ENCODE measurements around the gene TUBGCP6.

Gene TUBGCP6, protein sequence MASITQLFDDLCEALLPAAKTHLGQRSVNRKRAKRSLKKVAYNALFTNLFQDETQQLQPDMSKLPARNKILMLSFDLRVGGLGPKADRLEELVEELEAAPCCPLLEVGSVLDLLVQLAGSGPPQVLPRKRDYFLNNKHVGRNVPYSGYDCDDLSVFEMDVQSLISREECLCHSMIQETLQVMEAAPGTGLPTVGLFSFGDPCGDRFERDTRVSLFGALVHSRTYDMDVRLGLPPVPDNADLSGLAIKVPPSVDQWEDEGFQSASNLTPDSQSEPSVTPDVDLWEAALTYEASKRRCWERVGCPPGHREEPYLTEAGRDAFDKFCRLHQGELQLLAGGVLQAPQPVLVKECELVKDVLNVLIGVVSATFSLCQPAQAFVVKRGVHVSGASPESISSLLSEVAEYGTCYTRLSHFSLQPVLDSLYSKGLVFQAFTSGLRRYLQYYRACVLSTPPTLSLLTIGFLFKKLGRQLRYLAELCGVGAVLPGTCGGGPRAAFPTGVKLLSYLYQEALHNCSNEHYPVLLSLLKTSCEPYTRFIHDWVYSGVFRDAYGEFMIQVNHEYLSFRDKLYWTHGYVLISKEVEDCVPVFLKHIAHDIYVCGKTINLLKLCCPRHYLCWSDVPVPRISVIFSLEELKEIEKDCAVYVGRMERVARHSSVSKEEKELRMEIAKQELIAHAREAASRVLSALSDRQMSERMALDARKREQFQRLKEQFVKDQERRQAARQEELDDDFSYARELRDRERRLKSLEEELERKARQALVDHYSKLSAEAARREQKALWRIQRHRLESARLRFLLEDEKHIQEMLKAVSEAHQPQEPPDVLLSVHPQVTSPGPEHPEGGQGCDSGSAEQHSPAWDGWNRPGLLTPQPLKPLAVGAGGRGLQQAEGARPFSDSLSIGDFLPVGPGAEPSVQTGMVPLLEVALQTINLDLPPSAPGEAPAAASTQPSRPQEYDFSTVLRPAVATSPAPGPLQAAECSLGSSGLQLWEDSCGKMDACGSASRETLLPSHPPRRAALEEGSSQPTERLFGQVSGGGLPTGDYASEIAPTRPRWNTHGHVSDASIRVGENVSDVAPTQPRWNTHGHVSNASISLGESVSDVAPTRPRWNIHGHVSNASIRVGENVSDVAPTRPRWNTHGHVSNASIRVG (N-terminal part only)

DNA sequence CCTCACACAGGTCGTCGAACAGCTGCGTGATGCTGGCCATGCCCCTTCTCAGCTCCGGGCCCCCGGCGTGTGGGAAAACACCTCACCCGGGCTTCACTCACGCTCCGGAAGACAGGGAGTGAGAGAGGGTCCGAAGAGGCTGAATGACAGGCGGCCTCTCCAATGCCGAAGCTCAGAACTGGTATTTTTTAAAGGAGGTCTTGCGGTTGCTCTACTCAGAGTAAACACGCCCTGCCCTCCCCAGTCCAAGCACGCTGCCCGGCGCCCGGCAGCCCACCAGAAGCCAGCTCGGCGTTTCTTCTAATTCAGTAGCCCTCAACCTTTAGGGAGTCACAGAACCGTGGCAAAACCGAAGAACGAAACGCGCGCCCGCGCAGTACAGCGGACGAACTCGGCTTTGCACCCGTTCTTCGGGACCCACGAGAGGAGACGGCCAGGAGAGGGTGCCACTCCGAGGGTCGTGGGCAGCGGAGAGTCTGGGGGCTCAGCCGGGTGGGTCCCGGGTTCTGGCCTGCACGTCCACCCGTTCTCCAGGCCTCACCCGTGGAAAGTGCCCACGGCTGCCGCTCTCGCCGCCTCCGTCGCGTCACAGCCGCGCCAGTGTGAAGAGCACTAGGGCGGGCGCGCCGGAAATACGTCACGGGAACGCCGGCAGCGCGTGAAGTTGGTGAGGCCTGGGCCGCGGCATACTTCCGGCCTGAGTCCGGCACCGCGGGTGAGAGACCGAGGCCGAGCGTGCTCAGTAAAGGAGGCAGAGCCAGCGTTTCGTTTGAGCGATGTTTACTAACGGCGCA, at the start of gene TUBGCP6:
TUBGCP6 (minus strand) TSS at position 604 of the 794 bp plus-strand sequence; CDS start at position 40, 564 bp downstream.
- peak; percentile 90 for DNase-seq

DNA sequence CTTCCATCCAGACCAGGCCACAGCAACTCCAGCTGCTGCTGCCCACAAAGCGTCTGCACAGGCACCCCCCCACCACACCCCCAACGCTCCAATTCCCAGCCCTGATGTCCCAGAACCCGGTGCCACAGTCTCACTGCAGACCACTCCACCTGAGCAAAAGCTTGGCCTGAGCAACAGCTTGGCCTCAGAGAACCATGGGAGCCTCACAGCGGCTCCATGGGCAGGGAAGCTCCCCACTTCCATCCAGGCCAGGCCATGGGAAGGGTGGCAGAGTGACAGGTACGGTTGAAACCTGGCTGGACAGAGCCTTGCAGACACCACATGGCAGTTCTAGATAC, 49.5 kb upstream of the TUBGCP6 start:
- no peak for DNase-seq

DNA sequence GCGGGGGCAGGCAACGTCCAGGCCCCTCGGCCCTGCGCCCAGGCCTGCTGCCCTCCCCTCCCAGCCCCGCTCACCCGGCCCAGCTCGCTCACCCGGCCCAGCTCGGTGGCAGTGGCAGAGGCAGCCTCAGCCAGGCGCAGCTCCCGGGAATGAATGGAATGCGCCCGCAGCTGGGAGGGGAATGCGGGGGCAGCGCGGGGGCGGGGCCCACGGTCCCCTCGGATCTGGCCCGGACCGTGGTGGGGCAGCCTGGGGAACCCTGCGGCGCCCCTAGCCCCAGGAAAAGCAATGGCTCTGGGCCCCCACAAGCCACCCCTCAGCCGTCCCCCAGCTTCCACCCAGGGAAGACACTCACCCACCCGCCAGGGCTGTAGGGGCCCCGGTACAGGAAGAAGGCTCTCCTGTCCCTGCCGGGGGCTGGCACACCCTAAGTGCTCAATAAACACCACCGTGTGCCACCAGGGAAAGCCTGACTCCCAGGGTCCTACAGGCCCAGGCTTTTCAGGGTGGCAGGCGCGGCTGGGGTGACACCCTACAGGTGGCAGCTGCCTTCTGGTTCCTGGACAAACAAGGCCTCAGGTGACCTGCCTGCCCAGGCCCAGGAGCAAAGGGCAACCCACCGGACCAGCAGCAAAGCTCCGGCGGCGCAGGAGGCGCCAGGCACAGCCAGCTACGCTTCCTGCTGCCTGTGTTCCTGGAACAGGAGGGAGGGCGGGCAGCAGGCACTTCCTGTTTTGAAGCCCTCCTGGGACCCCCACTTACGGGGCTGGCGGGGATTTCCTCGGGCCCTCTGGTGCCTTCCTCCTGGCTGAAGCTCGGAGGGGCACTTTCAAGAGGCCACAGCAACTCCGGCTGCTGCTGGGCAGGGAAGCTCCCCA, 48.9 kb upstream of the TUBGCP6 start:
- DNase-seq: peak; percentile 38

DNA sequence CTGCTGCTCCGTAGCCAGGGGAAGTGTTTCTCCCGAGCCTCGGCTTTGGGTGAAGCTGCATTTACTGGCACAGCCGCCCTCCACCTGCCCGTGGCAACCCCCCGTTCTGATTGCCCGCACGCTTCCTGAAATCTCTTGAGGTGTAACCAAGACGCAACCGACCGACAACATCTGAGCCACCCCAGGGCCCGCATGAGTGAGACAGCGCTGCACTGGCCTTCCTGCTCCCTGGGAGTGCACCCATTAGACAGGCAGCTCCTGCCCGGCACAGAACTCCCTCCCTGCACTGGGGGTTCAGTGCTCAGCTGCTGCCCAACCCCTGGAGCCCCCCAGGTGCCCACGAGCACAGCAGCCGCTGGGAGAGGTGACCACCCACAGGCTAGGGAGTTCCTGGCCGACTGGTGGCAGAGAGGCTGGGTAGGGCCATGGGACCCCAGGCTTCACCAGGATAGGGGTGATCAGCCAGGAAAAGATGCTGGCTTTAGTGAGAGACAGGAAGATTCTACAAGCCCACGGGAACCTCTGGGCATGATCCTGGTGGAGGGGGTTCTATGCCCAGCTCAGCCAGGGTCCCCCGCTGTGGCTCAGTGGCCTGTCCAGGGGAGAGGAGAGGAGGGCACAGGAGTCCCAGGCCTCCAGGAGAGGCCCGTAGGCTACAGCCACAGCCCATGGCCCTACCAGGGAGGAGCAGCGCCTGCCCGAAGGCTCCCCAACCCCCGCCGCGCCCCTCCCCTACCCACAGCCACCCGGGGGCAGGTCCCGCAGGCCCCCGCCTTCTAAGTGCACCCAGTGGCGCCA, 48.0 kb upstream of the TUBGCP6 start:
- peak; percentile 36 for DNase-seq

DNA sequence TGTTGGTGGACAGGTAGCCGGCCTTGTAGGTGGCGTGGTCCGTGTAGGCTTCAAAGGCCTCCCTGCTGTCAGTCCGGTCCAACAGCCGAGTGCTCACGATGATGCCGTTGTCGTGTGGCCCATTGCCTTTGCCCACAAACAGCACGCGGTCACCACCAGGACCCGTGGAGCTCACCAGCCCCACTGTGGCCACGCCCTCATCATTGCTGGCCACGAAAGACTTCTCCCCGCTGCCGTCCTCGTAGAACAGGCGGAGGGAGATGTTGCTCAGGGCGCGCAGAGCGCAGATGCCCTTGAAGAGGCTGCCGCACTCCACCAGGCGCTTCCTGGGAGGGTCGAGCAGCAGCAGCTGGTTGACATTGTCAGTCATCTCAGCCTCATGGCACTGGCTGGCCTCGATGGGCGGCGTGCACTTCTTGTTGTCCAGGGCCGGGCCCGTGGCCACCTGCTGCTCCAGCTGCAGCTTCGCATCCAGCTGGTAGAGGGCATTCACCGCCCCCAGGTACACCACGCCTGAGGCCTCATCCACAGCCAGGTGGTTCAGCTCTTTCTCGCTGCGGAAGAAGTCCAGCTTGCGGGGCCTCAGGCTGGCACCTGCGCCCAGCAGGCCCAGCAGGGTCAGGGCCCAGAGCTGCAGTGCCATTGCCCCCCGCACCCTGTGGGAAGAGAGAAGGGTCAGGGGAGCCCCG, 45.3 kb upstream of the TUBGCP6 start:
- no peak for DNase-seq

DNA sequence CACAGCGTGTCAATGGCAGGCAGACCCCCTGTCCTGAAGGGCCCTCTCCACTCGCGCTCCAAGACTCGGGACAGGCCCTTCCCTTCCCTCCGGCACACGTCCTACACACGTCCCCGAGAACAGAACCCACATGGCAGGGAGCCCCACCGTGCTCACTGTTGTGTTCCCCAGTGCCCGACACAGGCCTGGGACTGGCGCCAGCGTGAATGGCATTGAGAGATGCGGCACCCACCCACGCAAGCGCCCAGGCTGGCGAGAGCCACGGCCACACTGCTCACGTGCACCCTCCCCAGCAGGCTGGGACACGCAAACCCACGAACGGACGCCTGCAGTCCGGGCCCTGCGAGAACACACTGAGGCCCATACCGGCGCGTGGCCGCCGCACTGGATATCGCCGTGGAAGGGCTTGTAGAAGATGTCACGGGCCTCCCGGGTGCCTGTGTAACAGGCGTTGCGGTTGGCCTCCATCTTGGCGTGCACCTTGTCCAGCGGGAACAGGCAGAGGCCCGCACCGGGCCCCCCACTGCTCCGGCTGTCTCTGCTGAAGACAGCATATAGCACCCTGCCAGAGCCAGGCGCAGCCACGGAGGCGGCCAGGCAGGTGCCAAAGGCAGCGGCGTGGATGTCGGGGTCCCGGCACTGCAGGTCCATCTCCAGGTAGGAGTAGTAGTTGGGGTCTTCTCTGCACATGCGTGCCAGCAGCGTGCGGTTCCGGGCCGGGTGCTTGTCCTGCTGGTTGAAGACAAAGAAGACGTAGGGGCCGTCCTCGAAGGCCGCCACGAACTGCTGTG, 44.5 kb upstream of the TUBGCP6 start:
- no peak for DNase-seq

DNA sequence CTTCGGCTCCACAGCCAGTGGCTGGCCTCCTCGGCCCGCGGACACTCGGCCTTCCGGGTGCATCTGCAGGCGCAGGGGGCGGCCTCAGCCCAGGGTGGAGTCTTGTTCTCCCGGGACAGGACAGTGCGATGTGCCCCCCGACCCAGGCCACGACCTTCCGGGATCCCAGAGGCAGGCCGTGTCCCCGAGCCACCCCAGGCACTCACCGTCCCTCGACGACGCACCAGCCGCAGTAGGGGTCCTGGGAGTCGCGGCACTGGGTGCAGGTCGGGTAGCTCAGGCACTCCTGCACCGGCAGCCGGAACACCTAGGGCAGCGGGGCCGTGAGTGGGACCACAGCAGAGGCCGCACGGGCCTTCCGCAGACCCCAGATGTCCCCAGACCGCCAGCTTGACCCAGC, 42.9 kb upstream of the TUBGCP6 start:
- DNase-seq: no peak

DNA sequence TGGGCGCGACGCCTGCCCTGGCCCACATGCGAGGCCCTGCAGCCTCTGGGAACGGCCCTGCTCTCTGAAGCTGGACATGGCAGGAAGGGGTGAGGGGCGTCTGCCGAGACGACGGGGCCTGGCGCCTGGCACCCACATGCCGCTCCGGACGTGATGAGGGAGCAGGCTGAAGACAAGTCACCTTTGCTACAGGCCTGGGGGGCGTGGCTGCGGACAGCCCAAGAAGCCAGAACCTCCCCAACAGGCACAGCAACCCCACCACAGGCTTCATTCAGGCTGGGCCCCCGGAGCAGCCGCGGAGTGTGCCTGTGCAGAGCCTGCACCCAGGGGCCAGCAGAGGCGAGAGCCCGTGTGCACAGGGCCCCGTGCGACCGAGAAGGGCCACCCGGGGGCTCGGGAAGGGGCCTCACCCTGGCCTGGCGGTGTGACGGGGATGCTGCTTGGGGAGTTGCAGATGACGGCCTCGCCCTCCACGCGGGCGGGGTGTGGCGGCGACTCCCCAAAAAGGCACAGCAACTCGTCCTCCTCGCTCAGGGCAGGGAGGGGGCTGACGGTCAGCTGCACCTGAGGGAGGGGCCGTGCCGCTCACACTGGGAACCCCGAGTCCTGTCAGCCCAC, 42.0 kb upstream of the TUBGCP6 start:
- DNase-seq: no peak

DNA sequence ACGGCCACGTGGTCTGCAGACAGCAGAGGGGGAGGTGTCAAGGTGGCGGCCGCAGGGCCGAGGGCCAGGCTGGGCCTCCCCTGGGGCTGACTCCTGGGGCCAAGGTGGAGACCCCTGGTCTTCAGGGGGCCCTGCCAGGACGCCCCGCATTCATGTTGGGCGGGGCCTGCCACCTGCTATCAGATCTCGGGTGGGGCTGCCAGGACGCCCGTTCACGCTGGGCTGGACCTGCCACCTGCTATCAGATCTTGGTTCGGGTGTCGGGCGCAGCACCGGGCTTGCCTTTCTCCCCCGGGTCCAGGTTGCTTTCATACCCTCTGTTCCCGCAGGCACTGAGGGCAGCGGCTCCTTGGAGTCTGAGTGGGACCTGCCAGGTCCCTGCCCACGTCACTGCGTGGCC, 41.5 kb upstream of the TUBGCP6 start:
- no peak for DNase-seq

DNA sequence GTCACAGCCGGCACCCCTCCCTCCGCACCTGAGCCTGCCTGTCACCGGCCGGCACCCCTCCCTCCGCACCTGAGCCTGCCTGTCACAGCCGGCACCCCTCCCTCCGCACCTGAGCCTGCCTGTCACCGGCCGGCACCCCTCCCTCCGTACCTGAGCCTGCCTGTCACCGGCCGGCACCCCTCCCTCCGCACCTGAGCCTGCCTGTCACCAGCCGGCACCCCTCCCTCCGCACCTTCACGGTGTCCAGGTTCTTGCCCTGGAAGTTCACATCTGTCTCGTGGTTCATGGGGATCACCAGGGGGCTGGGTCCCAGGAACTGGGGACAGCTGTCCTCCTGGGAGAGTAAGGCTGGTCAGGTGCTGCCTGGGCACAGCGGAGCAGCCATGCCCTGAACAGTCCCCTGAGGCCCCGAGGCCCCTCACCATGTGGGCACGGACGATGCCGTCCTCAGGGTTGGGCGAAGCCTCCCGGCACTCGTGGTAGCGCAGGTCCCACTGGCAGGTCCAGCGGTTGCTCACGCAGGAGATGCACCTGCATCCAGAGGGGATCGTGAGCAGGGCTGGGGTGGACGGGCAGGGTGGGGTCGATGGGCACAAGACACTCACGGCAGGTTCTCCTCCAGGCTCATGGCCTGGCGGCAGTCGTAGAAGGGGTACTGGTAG, 40.9 kb upstream of the TUBGCP6 start:
- no peak for DNase-seq

DNA sequence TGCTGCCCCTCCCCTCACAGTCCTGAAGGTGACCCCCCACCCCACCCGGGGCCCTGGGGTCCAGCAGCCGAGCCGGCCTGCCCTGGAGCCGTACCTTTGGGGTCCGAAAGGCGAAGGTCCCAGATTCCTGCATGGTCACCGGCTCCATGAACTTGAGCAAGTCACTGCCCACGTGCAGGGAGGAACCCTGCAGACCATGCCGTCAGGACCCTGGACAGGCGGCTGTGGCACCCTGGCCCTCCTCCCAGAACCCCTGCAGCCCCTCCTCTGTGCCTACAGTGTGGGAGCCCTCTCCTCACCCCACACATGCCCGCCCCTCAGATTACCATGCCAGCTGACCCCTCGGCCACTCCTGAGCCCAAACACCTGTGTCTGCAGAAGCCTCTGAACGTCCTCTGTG, 39.7 kb upstream of the TUBGCP6 start:
- DNase-seq: no peak

DNA sequence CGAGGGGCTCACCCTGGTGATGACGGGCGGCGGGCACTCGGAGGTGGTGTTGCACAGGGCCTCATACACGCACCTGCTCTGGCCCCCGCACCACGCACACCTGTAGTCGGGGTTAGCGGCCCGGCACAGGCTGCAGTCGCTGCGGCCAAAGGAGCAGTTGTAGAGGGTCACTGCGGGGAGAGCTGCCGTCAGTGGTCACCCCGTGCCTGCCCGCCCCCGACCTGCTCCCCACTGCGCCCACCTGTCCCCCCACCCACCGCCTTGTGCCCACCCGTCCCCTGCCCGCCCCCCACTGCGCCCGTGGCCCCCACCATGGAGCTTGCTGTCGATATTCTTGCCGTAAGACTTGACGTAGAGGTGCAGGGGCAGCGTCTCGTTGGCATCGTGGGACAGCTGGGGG, 39.0 kb upstream of the TUBGCP6 start:
- no peak for DNase-seq

DNA sequence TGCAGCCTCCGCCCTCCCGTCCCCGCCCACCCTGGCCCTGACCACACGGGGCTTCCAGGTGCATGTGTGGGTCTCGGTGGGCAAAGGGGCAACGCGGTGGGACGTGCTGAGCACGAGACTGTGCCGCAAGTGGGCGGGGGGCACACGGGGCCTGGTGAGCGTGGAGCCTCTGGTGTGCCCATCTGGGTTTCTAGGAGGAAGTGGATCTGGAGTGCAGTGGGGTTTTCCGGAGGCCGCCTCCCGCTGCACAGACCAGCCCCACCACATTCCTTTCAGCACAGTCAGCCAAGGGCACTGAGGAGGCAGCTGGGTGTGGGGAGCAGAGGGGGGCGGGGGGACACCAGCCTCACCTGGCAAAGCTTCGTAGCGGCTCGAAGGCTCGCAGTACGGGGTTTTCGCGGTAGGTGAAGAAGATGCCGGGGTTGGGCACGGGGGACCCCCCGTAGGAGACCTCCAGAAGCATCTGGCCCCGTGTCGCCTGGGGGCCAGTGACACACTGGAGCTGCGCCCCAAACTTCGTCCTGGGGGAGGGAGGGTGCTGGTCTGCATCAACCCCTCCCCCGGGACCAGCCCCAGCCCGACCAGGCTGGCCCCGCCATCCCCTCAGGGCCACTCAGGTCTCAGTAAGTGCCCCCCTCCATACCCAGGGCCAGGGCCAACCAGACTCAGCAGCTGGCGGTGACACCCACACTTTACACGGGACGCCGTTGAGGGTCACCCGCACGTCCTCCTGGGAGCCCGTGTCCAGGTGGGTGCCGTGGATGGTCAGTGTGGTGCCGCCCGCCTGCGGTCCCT, 37.7 kb upstream of the TUBGCP6 start:
- DNase-seq: no peak

DNA sequence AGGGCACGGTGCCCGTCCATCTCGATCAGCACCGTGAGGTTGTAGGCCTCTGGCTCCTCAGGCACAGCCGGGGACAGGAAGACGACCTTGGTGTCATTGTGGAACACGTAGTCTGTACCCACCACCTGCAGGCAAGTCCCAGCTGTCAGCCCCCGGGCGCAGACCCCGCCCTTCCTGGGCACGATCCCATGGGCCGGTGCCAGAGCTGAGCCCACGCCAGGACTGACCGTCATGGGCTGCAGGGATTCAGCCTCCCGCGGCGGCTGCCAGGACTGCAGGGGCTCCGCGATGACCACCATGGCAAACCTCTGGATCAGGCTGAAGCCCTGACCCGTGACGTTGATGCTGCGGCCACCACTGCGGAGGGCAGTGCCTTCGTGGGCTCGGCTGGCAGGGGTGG, 37.1 kb upstream of the TUBGCP6 start:
- DNase-seq: no peak

DNA sequence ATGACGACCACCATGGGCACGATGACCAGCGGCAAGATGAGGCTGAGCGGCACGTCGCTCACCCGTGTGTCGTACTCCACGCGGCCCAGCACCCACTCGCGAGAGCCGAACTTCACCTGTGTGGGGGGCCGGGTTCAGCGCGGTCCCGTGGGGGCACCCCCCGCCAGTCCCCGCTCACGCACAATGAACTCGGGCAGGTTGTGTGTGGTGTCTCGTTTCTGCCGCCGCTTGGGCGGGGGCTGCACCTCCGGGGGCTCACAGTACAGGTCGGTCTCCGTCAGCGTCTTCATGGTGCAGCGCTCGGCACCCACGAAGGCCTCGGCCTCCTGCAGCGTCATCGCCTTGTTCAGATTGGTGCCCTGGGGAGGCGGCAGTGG, 36.5 kb upstream of the TUBGCP6 start:
- no peak for DNase-seq

DNA sequence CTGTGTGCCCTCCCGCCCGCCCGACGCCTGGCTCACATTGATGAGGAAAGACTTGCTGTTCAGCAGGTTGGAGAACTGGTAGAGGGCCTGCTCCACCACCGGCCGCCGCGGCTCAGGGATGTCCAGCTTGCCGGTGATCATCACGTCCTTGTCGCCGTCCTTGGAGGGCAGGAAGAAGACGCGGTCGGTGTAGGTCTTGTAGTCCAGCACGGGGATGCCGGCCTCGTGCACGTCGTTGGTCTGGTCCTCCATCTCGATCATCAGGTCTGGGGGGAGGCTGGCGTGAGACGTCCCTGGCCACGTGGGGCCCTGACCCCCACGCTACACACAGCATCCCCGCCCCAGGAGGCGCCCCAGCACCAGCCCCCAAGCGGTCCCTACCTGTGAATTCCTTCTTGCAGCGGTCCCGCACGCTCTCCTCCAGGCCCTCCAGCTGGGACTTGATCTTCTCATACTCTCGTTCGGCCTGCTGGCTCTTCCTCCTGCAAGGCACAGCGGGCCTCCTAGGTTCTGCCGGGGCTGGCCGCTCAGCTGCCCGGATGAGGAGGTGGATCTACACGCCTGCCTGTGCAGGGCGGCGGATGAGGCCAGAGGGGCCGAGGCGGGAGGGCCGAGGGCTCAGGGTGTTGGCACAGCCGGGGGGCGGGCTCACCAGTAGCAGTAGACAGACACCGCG, 36.0 kb upstream of the TUBGCP6 start:
- no peak for DNase-seq

All from CD4-positive, alpha-beta T cell treated with Interferon gamma for 1 hour (primary cell).